Stimulated activated CD4-positive, alpha-beta T cell treated with anti-CD3 and anti-CD28 coated beads, Interleukin-15, amount 100 ng/mL, for 48 hours (primary cell): ENCODE data around the gene DOCK1.
A peak's percentile ranks its signal among the peaks of the same experiment; 100 is the strongest.
"Not testable (repeated sequence)": the region's sequence is repeated elsewhere in the genome, so short reads cannot be mapped to it uniquely, and the experiment has no call there.

Experiments used
- DNase-seq, 2 donors: peaks; one replicate each; pipeline ENCODE4 v3.0.0-alpha.2; 2020; ENCODE audit warnings: low read depth in 2 of 2

Gene DOCK1

DNA sequence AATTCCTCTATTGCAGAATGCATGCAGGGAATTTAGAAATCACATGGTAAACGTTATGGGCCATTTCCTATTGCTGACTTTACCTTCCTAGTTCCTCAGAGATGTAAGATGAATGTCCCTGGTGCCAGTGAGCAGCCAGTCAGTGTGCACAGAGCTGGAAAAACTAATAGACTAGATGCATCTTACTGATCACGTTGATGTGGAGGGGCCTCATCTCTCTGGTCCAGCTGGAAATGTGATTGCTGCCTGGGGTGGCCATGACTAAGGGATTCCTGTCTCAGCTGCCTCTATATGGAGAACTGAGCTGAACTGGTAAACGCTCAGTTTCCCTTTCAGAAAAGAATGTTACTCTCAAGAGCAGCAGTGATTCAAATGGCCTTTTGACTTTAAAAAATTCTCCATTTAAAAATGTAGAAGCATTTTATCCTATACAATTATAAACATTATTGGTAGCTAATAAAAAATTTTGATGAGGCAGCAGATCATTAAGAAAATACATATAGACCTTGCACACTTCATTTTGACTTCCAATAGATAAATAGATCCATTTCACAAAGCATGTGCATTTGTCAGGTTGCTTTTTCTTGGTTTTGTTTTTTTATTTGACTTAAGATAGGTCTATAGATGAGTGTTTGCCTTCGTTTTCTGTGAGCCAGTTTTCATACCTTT, 371.7 kb downstream of the DOCK1 start:
- no peak for DNase-seq

DNA sequence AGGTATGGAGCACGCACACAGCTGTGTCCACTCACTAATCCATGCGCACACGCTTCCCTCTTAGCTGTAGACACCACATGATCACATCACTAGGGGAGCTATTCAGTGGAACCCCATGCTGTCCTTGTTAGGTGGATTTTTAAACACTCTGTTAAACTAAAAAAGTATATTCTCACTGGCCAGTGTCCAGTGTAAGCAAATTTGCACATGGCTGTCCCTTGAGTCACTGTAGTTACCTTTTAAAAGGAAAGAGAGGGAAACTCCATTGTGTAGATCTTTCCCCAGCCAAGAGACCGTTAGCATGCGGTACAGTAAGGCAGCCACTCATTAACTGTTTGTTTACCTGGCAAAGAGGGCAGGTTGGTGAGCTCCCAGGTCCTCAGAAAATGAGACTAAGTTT, 372.8 kb downstream of the DOCK1 start:
- no peak for DNase-seq

DNA sequence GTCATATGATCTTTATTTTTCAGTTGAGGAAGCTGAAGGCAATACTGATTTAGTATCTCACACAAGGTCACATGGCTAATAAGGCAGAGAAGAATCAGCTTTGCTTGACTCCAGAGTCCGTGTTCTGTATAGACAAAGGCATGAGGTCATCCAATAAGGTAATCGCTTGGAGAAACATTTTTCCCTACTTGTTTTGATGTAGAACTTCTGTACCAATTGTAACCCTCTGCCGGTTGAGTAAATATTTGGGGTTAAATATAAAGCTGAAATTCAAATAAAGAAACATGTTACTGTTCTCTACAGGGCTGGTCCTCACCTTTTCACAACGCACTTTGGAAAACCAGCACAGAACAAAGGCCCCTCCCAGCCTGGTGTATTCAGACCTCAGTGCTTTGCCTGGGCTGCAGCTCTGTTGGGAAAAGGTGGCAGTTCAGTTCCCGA, 374.1 kb downstream of the DOCK1 start:
- DNase-seq, result no peak

DNA sequence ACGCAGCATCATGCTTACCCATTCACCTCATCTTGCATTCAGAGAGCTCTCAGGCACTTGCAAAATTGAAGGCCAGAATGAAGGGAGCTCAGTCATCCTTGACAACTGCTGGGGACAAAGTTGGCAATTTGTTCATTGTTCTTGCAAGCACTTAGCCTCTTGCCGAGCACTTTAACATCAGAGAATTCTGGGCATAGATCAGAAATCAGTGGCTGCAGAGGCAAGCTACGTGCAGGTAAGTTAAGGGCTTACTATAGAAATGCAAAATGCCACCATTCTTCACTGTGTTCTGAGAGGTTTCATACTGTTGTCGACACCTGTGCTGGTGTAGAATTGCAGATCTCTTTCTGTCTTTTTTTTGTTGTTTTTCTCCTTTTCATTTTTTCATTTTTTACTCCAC, 375.2 kb downstream of the DOCK1 start:
- DNase-seq, result no peak

DNA sequence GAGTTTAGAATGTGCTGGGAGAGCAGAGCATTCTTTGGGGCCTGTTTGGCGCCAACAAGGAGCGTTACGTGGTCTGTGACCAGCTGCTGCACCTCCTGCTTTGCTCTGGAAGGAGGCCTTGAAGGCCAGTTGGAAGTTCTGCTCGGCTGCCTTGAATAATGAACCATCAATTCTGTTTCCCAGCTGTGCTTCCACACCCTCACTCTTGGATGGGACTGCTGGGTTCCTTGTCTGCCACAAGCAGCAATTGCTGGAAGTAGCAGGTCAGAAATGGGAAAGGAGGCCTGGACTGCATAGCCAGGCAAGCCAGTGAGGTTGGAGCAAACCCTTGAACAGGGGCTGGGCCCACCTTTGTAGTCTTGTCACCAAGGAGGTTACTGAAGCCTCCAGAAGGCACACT, 377.8 kb downstream of the DOCK1 start:
- no peak for DNase-seq

DNA sequence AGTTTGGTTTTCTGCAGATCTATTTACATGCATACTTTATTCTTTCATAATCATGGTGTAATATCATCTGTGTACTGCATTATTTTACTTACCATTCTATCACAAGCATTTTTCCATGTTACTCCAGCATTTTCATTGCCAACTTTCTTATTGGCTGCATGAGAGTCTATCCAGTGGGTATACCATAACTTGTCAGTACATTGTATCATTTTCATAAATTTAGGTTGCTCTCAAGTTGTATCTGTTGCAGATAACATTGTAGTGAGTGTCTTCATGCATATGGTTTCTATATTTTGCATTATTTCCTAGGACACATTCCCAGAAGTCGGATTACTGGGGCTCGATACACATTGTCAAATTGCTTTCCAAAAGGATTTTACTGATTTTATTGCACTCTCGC, 378.3 kb downstream of the DOCK1 start:
- DNase-seq, result no peak

DNA sequence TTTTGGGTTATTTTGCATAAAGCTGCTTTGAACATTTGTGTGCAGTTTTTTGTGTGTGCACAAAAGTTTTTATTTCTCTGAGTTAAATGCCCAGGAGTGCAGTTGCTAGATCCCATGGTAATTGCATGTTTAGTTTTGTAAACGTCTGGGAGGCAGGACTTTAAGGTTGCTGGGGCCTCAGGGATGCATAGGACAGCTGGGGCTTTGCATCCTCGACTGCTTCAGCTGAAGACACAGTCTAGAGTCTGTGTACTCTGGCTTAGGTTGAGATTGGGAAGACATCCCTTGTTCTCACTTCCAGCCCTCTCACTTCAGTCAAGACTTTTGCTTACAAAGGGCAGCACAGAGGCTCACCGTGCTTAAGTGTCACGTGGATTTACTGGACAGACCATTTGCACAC, 385.6 kb downstream of the DOCK1 start:
- DNase-seq, result no peak

DNA sequence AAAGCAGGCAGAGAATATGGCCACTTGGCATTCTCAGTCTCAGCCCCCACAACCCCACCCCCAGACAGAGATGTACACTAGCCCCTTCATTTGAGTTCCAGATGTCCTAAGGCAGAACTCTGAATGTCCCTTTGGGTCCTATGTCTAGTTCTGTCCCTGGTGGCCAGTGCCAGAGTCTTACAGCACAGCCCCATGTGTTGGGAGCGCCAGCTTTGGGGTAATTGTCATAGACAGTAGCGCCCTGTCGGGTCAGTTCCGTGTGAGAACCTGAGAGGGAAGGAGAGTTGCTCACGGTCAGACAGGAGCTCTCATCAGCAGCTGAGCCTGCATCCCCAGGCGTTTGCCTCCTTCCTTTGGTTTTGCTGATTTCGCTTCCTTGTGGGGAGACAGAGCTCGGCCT, 386.1 kb downstream of the DOCK1 start:
- DNase-seq, result no peak

DNA sequence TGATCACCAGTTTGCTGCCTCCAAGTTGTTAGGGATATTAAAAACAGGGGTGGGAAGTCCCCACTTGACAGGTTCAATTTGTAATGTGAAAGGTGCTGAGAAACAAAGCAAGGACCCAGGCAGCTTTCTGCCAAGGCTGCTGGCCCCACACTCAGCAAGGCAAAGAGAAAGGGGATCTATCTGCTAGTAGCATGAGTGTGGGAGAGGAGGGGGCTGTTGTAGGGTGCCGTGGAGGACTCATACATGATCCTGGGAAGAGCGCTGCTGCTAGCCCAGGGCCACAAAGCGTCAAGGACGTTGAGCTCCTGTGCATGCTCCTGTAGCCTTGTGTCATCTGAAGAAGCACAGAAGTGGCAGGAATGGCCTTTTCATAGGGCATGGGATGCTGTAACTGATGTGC, 387.7 kb downstream of the DOCK1 start:
- DNase-seq, result no peak

DNA sequence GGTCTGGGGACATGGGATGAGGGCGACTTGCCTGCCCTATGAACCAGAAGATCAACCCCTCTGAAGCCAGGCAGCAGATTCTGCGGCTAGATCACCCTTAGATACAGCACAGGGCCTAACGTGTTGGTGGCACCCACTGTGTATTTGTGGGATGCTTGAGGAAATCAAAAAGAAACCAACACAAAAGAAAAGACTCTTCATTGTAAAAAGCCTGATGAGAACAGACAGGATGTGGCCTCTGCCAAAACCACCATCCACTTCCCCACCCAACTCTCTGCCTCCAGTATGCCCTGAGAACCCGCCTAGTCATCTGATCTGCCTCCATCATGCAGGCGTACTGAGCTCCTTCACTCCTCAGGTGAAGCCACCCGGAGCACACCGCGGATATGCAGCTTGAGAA, 388.4 kb downstream of the DOCK1 start:
- DNase-seq, result peak in 1 of 2 donors; percentile 22

DNA sequence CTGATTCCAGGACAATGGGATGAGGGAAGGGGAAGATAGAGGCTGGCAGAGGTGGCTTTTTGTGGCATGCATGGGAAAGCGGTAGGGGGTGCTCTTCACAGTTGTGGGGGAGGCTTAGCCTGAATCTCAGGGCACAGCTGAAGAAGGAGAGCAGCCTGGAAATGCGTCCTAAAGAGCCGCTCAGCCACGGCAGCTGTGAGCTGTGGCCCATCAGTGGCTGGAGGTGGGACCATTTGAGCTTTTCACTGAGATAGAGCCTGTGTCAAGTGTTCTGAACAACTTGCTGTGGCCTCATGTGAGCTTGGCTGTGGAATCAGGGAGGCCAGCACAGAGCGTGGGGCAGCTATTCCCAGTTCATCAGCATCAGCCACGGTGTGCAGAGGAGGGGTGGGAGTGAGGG, 391.5 kb downstream of the DOCK1 start:
- DNase-seq, result no peak

DNA sequence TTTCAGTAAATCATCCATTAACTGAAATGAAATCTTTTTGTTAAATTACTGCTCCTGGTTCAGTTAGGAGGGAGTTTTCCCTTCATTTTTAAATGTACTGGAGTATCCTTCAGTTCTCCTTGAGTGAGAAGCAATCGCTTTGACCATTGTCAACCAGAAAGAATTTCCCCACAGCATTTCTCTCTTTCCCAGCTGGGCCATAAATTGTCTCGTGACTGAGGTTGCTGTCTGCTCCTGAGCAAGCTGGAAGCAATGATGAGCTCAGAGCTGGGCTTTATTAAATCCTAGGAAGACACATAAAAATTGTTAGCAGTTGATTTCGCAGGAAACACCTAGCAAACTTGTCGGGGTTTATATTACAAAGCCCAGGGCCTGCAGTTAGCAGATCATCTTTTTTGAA, 393.2 kb downstream of the DOCK1 start:
- DNase-seq, result no peak

DNA sequence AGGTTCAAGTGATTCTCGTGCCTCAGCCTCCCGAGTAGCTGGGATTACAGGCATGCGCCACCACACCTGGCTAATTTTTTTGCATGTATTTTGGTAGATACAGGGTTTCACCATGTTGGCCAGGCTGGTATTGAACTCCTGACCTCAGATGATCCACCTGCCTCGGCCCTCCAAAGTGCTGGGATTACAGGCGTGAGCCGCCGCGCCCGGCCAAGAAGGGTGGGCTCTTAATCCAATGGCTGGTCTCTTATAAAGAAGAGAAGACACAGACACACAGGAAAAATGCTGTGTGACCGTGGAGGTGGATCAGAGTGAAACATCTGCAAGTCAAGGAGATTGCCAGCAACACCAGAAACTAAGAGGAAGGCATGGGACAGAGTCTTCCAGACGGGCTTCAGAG, 394.0 kb downstream of the DOCK1 start:
- DNase-seq, result not testable (repeated sequence)

DNA sequence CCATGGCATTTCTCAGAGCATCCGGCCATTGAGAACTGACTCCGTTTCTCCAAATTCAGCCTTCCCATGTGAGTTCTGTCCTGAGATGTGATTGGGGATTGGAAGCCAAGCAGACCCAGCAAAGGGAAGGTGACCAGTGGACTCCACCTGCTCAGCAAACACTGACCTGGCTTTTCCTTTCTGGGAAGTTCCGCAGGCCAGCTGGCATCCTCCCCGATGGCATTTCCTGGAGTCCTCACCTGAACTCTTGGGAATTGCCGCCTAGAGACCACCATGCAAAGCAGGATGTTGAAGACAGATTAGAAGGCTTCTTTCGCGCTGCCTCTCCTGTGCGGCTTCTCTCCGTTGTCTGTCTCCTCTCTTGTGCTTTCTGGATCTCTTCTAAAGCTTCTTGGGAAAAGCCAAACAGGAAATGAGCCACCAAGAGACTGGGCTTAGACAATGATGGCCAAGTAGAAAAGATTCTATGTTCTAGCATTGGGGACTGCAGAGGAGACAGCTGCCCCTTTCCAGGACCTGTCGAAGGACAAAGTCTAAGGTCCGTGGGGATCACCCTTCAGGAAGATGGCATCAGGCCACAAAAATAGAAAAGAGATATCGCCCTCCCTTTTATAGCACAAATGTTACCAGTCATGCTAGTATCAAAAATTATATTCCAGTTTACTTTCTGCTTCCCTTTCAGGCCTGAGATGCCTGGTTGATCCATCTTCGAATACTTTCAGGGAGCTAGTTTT, 394.9 kb downstream of the DOCK1 start:
- DNase-seq, result no peak

DNA sequence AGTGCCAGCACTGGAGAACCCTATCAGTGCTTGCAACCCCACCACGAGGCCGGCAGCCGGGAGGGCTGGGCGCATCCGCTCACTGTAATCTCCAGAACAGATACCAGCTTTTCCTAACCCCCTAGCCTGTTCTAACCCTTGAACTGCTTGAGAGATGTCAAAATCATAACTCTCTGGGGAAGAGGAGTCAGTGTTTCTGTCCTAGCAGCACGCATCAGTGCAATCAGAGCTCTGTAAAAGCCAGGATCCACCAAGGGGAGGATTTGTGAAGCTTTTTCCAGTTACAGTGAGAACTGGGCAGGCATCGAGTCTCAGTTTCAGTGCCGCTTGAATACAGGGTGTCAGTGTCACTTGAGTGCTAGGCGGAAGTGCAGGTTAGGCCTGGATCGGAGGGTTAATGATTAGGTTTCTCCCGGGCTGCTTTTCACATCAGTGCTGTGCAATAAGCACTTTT, 395.7 kb downstream of the DOCK1 start:
- no peak for DNase-seq

DNA sequence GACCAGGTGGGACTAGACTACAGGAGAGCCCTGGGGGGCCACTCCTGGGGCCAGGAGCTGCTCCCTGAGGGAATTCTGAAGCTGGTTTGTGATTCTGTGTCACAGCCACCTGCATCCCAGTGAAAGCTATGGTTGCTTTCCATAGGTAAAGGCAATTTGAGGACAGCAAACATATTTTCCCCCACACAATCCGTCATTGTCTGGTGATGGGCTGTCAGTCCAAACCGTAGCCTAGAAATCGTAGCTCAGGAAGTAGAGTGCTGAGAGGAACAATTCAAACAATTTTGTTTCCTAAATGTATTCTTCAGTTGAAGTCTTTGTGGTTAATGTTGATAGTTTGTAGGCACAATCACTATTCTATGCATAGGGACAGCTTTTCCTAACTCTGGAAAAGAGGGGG, 397.1 kb downstream of the DOCK1 start:
- DNase-seq, result no peak

DNA sequence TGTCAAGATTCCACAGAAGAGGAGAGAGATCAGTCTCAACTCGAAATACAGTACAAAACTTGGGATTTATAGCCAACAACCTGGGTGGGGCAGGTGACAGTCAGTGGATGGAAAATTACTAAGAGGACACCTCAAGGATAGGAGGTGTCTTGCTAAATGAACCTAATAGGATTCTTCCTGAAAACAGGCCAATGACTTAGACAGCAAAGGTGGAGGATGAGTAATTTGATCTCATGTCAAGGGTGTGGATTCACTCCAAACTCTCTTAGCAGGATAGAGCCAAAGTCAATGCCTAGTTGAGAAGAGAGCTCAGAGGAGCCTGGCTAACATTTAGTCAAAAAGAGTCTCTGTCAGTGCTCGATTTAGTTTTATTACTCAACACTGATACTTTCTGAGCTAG, 397.9 kb downstream of the DOCK1 start:
- no peak for DNase-seq

DNA sequence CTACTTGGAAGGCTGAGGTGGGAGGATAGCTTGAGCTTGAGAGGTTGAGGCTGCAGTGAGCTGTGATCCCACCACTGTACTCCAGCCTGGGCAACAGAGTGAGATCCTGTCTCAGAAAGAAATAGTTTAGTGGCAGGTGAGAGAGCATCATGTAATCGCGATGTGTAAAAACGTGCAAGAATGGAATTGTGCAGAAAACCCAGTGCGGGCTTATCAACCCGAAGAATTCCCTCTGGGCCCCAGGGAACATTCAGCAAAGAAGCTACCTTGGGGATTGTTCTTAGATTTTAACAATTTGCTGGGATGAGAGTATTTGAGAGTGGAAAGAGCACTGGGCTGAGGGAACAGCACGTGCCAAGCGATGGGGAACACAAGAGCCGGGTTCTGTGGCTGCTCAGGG, 398.5 kb downstream of the DOCK1 start:
- no peak for DNase-seq

DNA sequence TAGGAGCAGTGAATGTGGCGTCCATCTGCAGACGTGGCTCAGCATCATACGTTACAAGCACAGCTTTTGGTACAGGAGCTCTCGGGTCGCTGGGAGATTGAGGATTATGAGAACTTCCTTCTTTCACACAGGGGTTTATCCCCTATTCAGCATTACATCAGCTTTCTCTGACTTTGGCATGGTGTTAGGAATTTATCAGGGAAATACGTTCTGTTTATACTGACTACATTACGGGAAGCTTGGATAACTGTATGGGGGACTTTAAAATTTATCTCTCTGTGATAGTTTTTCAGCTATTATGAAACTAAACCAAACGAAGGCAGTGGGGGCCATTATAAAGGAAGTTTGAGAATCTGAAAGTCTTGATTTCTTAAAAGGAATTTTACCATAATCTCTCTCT, 401.3 kb downstream of the DOCK1 start:
- no peak for DNase-seq

DNA sequence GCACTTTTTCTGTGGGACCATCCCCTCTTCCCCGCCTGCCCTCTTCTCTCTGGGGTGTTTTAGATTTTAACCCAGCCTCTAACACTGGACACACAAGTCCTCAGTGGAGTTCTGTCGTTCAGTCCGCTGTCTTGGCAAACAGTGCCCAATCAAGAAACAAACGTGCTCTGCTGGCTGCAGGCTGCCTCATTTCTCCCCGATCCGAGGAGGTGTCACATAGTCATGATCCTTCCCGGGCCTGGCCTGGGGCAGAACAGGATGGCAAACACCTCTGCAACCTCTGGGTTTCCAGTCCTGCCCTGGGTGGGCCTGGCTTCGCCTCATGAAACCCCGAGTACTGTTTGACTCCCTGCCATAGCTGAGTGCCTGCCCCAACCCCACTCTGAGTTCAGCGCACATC, 402.1 kb downstream of the DOCK1 start:
- DNase-seq, result no peak

DNA sequence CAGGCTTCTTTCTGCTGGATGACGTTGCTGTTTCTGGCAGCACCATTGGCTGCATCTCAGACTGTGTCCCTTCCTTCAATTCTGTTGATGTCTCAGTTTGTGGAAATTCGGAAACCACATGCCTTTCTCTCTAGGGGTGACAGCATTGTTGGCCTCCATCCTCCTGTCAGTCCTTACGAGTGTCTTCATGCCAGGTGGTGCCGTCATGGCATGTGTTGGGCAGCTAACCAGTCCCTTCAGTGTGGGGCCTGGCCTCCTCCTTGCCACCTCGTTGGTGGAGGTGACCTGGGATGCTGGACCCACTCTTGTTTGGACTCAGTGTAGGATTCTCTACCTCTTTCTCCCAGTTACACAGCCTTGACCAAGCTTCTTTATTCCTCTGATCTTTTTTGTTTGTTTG, 402.8 kb downstream of the DOCK1 start:
- DNase-seq, result no peak

DNA sequence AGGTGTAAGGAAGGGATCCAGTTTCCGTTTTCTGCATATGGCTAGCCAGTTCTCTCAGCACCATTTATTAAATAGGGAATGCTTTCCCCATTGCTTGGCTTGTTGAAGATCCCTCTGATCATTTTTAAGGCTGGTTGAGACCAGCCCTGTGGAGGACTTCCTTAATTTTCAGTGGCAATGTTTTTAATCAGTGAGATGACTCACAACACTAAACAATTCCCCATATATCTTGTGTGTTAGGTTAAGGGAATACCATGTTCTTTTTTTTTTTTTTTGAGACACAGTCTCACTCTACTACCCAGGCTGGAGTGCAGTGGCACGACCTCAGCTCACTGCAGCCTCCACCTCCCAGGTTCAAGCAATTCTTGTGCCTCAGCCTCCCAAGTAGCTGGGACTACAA, 404.4 kb downstream of the DOCK1 start:
- DNase-seq, result not testable (repeated sequence)

DNA sequence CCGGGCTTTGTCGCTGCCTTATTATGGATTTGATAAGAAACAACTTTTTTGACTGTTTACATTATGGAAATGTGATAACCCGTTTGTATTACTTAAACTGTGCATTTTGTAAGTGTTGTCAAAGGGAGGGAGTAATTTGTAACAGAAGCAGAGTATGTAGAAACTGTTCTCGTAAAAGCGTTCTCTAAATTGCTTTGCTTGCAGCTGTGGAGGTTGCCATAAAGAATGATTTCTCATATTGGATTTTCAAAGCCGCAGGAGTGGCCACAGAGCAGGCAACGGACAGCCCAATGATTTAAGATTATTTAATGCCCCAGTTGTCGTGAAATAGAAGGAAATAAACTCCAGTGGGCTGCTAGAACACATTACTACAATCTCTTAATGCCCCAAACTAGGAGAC, 405.2 kb downstream of the DOCK1 start:
- no peak for DNase-seq

DNA sequence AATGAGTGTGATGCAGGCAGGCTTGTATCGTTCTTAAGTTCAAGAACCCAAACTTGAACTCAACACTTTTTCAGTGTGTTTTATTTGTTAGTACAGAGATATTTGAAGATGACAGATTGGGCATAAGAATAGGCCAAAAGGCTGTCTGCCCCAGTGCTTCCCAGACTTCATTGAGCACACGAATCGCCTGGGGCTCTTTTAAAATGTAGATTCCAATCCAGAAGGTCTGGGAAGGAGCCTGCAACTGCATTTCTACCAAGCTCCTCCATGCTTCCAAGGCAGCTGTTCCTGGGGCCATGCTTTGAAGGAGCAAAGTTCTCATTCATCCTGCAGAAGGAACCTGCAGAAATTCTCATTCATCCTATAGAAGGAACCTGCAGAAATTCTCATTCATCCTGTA, 405.7 kb downstream of the DOCK1 start:
- DNase-seq, result no peak
